H9 (cell line): ENCODE results near the gene UBASH3A. TPM values are rescaled to one million over a fixed set of nuclear protein-coding genes. Genes with fewer than 3 reads are reported as not detected.

Experiments used
- DNase-seq: peaks from one replicate; pipeline ENCODE4 v3.0.0-alpha.2; 2017
- H2AFZ ChIP-seq: one replicate; pipeline ENCODE4 v1.6.1; 2013; ENCODE audit warnings: mild to moderate bottlenecking, low read length, control low read depth, moderate library complexity
- H2AK5ac ChIP-seq: 2 replicates; pipeline ENCODE4 v1.6.1; 2013; ENCODE audit warnings: low read length, control low read depth, mixed read lengths; ENCODE audit not compliant: insufficient read length
- H2BK120ac ChIP-seq: one replicate; pipeline ENCODE4 v1.6.1; 2013; ENCODE audit warnings: low read depth, mild to moderate bottlenecking, low read length, control low read depth, inconsistent platforms; ENCODE audit not compliant: poor library complexity, severe bottlenecking
- H2BK12ac ChIP-seq: 2 replicates; pipeline ENCODE4 v1.6.1; 2013; ENCODE audit warnings: low read length, control low read depth, mixed read lengths, low read depth; ENCODE audit not compliant: insufficient read length
- H2BK15ac ChIP-seq: 2 replicates; pipeline ENCODE4 v1.6.1; 2013; ENCODE audit warnings: low read depth, low read length, control low read depth
- H2BK20ac ChIP-seq: one replicate; pipeline ENCODE4 v1.6.1; 2013; ENCODE audit warnings: low read depth, mild to moderate bottlenecking, low read length, control low read depth, inconsistent platforms; ENCODE audit not compliant: poor library complexity, severe bottlenecking
- H2BK5ac ChIP-seq: 2 replicates; pipeline ENCODE4 v1.6.1; 2013; ENCODE audit warnings: low read length, control low read depth, mixed read lengths; ENCODE audit not compliant: insufficient read length
- H3K14ac ChIP-seq: 2 replicates; pipeline ENCODE4 v1.6.1; 2013; ENCODE audit warnings: low read length, control low read depth; ENCODE audit not compliant: insufficient read depth
- H3K18ac ChIP-seq: 2 replicates; pipeline ENCODE4 v1.6.1; 2013; ENCODE audit warnings: low read depth, mild to moderate bottlenecking, mixed read lengths, low read length, control low read depth; ENCODE audit not compliant: insufficient read length
- H3K23ac ChIP-seq: 2 replicates; pipeline ENCODE4 v1.6.1; 2013; ENCODE audit warnings: low read length, control low read depth, mixed read lengths, low read depth; ENCODE audit not compliant: insufficient read length
- H3K23me2 ChIP-seq: 2 replicates; pipeline ENCODE4 v1.6.1; 2013; ENCODE audit warnings: low read depth, mild to moderate bottlenecking, mixed read lengths, low read length, control low read depth; ENCODE audit not compliant: insufficient read length, poor library complexity, severe bottlenecking
- H3K27ac ChIP-seq: 2 replicates; pipeline ENCODE4 v1.5.1; 2013; ENCODE audit warnings: low read length, control low read depth, mixed read lengths, low read depth; ENCODE audit not compliant: insufficient read length
- H3K27me3 ChIP-seq: 2 replicates; pipeline ENCODE4 v1.6.1; 2013; ENCODE audit warnings: low read length, control low read depth, inconsistent platforms; ENCODE audit not compliant: insufficient read depth
- H3K4ac ChIP-seq: 2 replicates; pipeline ENCODE4 v1.6.1; 2013; ENCODE audit warnings: low read depth, mild to moderate bottlenecking, control low read depth, inconsistent platforms, low read length, moderate library complexity
- H3K4me1 ChIP-seq: 2 replicates; pipeline ENCODE4 v1.6.1; 2013; ENCODE audit warnings: low read length, control low read depth, inconsistent platforms; ENCODE audit not compliant: insufficient read depth
- H3K4me2 ChIP-seq: 2 replicates; pipeline ENCODE4 v1.6.1; 2013; ENCODE audit warnings: low read length, control low read depth, mixed read lengths; ENCODE audit not compliant: insufficient read length, insufficient read depth
- H3K56ac ChIP-seq: 2 replicates; pipeline ENCODE4 v1.6.1; 2013; ENCODE audit warnings: low read depth, mild to moderate bottlenecking, mixed read lengths, low read length, control low read depth; ENCODE audit not compliant: insufficient read length
- H3K79me1 ChIP-seq: 2 replicates; pipeline ENCODE4 v1.6.1; 2013; ENCODE audit warnings: low read depth, mild to moderate bottlenecking, moderate library complexity, low read length, control low read depth, inconsistent platforms; ENCODE audit not compliant: insufficient read depth, poor library complexity, severe bottlenecking
- H3K79me2 ChIP-seq: 2 replicates; pipeline ENCODE4 v1.6.1; 2013; ENCODE audit warnings: low read length, control low read depth, inconsistent platforms; ENCODE audit not compliant: insufficient read depth
- H3K9ac ChIP-seq: 2 replicates; pipeline ENCODE4 v1.6.1; 2013; ENCODE audit warnings: low read length, control low read depth, mixed read lengths; ENCODE audit not compliant: insufficient read length; ENCODE audit errors: extremely low read depth
- H3K9me3 ChIP-seq: one replicate; pipeline ENCODE4 v1.6.1; 2013; ENCODE audit warnings: low read depth, low read length, inconsistent platforms; ENCODE audit not compliant: control insufficient read depth
- H3T11ph ChIP-seq: one replicate; pipeline ENCODE4 v1.6.1; 2013; ENCODE audit warnings: mild to moderate bottlenecking, low read length, control low read depth, inconsistent platforms
- H4K20me1 ChIP-seq: one replicate; pipeline ENCODE4 v1.6.1; 2013; ENCODE audit not compliant: control insufficient read depth, insufficient read length, insufficient read depth
- H4K5ac ChIP-seq: 2 replicates; pipeline ENCODE4 v1.6.1; 2013; ENCODE audit warnings: low read depth, mild to moderate bottlenecking, mixed read lengths, low read length, control low read depth; ENCODE audit not compliant: insufficient read length
- H4K8ac ChIP-seq: replicated peaks from 2 replicates; pipeline ENCODE4 v1.6.1; 2013; ENCODE audit warnings: low read length, control low read depth, mixed read lengths, low read depth; ENCODE audit not compliant: insufficient read length
- H4K91ac ChIP-seq: 2 replicates; pipeline ENCODE4 v1.6.1; 2013; ENCODE audit warnings: low read depth, mild to moderate bottlenecking, moderate library complexity, mixed read lengths, low read length, control low read depth; ENCODE audit not compliant: insufficient read length
- H3K27ac Mint-ChIP-seq, 3 experiments: 2 replicates in 2 of 3; 3 replicates in 1 of 3; pipeline ENCODE4 v1.8.0; 2020 to 2021; ENCODE audit warnings: mixed read lengths in 3 of 3, mild to moderate bottlenecking in 1 of 3, moderate library complexity in 1 of 3
- H3K27me3 Mint-ChIP-seq: 2 replicates; pipeline ENCODE4 v1.8.0; 2021; ENCODE audit warnings: low read depth, mild to moderate bottlenecking, moderate library complexity, mixed read lengths
- H3K36me3 Mint-ChIP-seq, 3 experiments: 2 replicates in 2 of 3; 3 replicates in 1 of 3; pipeline ENCODE4 v1.8.0; 2020 to 2021; ENCODE audit warnings: low read depth in 3 of 3, mixed read lengths in 3 of 3; ENCODE audit not compliant: insufficient read depth in 1 of 3
- H3K4me1 Mint-ChIP-seq, 2 experiments: 2 replicates each; pipeline ENCODE4 v1.8.0; 2020; ENCODE audit warnings: mixed read lengths in 2 of 2
- H3K4me3 Mint-ChIP-seq, 2 experiments: 2 replicates in 1 of 2; 3 replicates in 1 of 2; pipeline ENCODE4 v1.8.0; 2020 to 2021; ENCODE audit warnings: mild to moderate bottlenecking in 2 of 2, mixed read lengths in 2 of 2, moderate library complexity in 1 of 2
- H3K9me3 Mint-ChIP-seq, 2 experiments: 2 replicates in 1 of 2; 3 replicates in 1 of 2; pipeline ENCODE4 v1.8.0; 2020; ENCODE audit warnings: mild to moderate bottlenecking in 2 of 2, mixed read lengths in 2 of 2, moderate library complexity in 1 of 2
- WGBS: extraction: QIAGEN DNeasy Blood & Tissue Kit; methylation state at CpG from one replicate; pipeline ENCODE4 v1.1.7; 2013; ENCODE audit warnings: missing lambda C conversion rate, low lambda C conversion rate, mixed read lengths; ENCODE audit not compliant: insufficient read length; ENCODE audit errors: extremely low coverage; 5-methylcytosine and 5-hydroxymethylcytosine counted together
- total RNA-seq: library from RNA; stranded (reverse); gene quantifications from 2 replicates; pipeline ENCODE4 v1.2.1, GENCODE V29; 2021
- TF ChIP-seq, protein P1 (sequence below): fragments of 200-600 bp; sonication (generic); conservative IDR thresholded peaks from 3 replicates; pipeline ENCODE4 v1.8.0; 2021; ENCODE audit warnings: antibody characterized with exemption, mild to moderate bottlenecking

Gene UBASH3A
- total RNA-seq, 1 experiment from 2014 or later, result not detected

DNA sequence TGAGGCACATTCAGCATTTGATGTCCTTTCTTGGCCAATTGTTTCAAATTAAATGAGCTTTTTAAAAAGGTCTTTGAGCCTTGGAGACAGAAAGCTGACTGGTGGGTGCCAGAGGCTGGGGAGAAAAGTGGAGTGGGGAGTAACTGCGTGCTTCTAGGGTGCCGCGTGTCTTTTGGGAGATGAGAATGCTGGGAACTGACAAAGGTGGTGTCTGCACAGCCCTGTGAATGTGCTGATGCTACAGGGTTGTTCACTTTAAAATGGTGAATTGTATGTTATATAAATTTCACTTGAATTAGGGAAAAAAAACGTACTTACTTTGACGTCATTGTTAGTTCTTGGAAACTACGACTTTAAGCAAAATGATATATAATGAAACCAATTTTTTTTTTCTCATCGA is 29.2 kb upstream of the UBASH3A start:
- Histone ChIP-seq H3T11ph (no peak overlapping the region), H4K5ac (no peak overlapping the region), H3K23ac (no peak overlapping the region), H2AK5ac (no peak overlapping the region), H4K20me1 (no peaks in the 10 kb centered on the region), H3K56ac (no peak overlapping the region), H3K27me3 (no peaks in the 10 kb centered on the region), H2AFZ (no peak overlapping the region), H2BK12ac (no peak overlapping the region), H3K9me3 (no peaks in the 10 kb centered on the region), H3K4me2 (no peak overlapping the region), H3K14ac (no peak overlapping the region), H3K79me1 (no peaks in the 10 kb centered on the region), H3K18ac (no peak overlapping the region), H4K8ac (no peak overlapping the region), H3K4ac (no peak overlapping the region), H3K9ac (no peak overlapping the region), H2BK120ac (no peak overlapping the region), H2BK20ac (no peak overlapping the region), H4K91ac (no peak overlapping the region), H2BK15ac (no peak overlapping the region), H3K23me2 (no peaks in the 10 kb centered on the region), H2BK5ac (no peak overlapping the region), H3K27ac (no peak overlapping the region), H3K4me1 (no peaks in the 10 kb centered on the region), H3K79me2 (no peaks in the 10 kb centered on the region)
- H3K27ac Mint-ChIP-seq, result no peak overlapping the region
- no peak for DNase-seq
- TF ChIP-seq, protein P1, sequence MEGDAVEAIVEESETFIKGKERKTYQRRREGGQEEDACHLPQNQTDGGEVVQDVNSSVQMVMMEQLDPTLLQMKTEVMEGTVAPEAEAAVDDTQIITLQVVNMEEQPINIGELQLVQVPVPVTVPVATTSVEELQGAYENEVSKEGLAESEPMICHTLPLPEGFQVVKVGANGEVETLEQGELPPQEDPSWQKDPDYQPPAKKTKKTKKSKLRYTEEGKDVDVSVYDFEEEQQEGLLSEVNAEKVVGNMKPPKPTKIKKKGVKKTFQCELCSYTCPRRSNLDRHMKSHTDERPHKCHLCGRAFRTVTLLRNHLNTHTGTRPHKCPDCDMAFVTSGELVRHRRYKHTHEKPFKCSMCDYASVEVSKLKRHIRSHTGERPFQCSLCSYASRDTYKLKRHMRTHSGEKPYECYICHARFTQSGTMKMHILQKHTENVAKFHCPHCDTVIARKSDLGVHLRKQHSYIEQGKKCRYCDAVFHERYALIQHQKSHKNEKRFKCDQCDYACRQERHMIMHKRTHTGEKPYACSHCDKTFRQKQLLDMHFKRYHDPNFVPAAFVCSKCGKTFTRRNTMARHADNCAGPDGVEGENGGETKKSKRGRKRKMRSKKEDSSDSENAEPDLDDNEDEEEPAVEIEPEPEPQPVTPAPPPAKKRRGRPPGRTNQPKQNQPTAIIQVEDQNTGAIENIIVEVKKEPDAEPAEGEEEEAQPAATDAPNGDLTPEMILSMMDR, result no peak
- H3K27me3 Mint-ChIP-seq, result peaks cover 31% of the 10 kb centered on the region
- no peak overlapping the region for H3K4me3 Mint-ChIP-seq
- no peaks in the 10 kb centered on the region for H3K36me3 Mint-ChIP-seq
- no peaks in the 10 kb centered on the region; a peak in 1 of 5 replicates for H3K9me3 Mint-ChIP-seq
- peaks cover 6 to 11% of the 10 kb centered on the region in 2 experiments for H3K4me1 Mint-ChIP-seq
- WGBS, result no CpG with 5 or more reads among the region's 7 CpGs
